ENCODE results near the gene ZDHHC11.

- no peak for TF ChIP-seq CTCF (optimal IDR thresholded peaks at IDR 0.05 in 1 of 3, IDR thresholded peaks at IDR 0.05 in 1 of 3, conservative IDR thresholded peaks at IDR 0.05 in 1 of 3; ENCODE audit: extremely low read depth in 1 of 3, insufficient read depth in 2 of 3, low read length in 3 of 3)
- TF ChIP-seq EZH2 (IDR thresholded peaks at IDR 0.05; ENCODE audit: low read length), result peak; percentile 20
Observed at GRCh38 chr5:851076-851475, 290 bp upstream of the ZDHHC11 start.

Data from keratinocyte (primary cell).